ENCODE data around the gene HSD17B13. TPM values are rescaled to one million over a fixed set of nuclear protein-coding genes. Genes with fewer than 3 reads are reported as not detected.
A peak's percentile ranks its signal among the peaks of the same experiment; 100 is the strongest.

HSD17B13 gene
- total RNA-seq, 1 donor = 0.18 TPM

GRCh38 chr4:87270144-87270543 is 52.5 kb downstream of the HSD17B13 start:
- peak; percentile 71 for DNase-seq (ENCODE audit: low read depth)
- no peak overlapping the region for H3K4me3 ChIP-seq (ENCODE audit: low read depth, low read length)
- TF ChIP-seq CTCF (IDR thresholded peaks at IDR 0.05; ENCODE audit: insufficient read depth, low read length) = peak; percentile 72

- H3K4me3 ChIP-seq (ENCODE audit: low read depth, low read length) = no peak overlapping the region
- no peak for DNase-seq (ENCODE audit: low read depth)
- TF ChIP-seq CTCF (IDR thresholded peaks at IDR 0.05; ENCODE audit: insufficient read depth, low read length) = no peak
These were observed 54.3 kb downstream of the HSD17B13 start for GRCh38 chr4:87268411-87268810.

GRCh38 chr4:87266986-87267385 is 55.7 kb downstream of the HSD17B13 start:
- no peak overlapping the region for H3K4me3 ChIP-seq (ENCODE audit: low read depth, low read length)
- no peak for DNase-seq (ENCODE audit: low read depth)
- no peak for TF ChIP-seq CTCF (IDR thresholded peaks at IDR 0.05; ENCODE audit: insufficient read depth, low read length)

GRCh38 chr4:87262886-87263285 is 59.8 kb downstream of the HSD17B13 start:
- H3K4me3 ChIP-seq (ENCODE audit: low read depth, low read length) = no peak overlapping the region
- DNase-seq (ENCODE audit: low read depth) = no peak

GRCh38 chr4:87260477-87260876 is 62.2 kb downstream of the HSD17B13 start:
- DNase-seq (ENCODE audit: low read depth) = no peak

More at GRCh38 chr4:87262886-87263285, 59.8 kb downstream of the HSD17B13 start:
- TF ChIP-seq CTCF (IDR thresholded peaks at IDR 0.05; ENCODE audit: insufficient read depth, low read length) = no peak

GRCh38 chr4:87258677-87259076 is 64.0 kb downstream of the HSD17B13 start:
- DNase-seq (ENCODE audit: low read depth) = peak; percentile 20

More at GRCh38 chr4:87260477-87260876, 62.2 kb downstream of the HSD17B13 start:
- TF ChIP-seq CTCF (IDR thresholded peaks at IDR 0.05; ENCODE audit: insufficient read depth, low read length) = no peak
- no peak overlapping the region for H3K4me3 ChIP-seq (ENCODE audit: low read depth, low read length)

More at GRCh38 chr4:87258677-87259076, 64.0 kb downstream of the HSD17B13 start:
- TF ChIP-seq CTCF (IDR thresholded peaks at IDR 0.05; ENCODE audit: insufficient read depth, low read length) = no peak
- no peak overlapping the region for H3K4me3 ChIP-seq (ENCODE audit: low read depth, low read length)
